Calu3 (cell line): ENCODE measurements around the gene ZFP92. TPM values are rescaled to one million over a fixed set of nuclear protein-coding genes. Genes with fewer than 3 reads are reported as not detected.

ENCODE experiments used
- BruUV-seq: library from RNA; stranded (reverse); fragments of 400-500 nt; replicated peaks from 2 replicates; lab custom pipeline; 2021; lab: Mats Ljungman, UMichigan
- CTCF ChIA-PET: fragments of 300-600 bp; sonication (Branson Sonifier 250); formaldehyde crosslinking; loops from one replicate; lab custom pipeline; 2022; ENCODE audit warnings: antibody characterized with exemption; lab: Charles Lee
- DNase-seq: peaks from one replicate; pipeline ENCODE4 v3.0.0; 2022
- H3K27ac Mint-ChIP-seq: one replicate; pipeline ENCODE4 v1.8.0; 2022; ENCODE audit warnings: mixed read lengths; ENCODE audit not compliant: unreplicated experiment
- H3K27me3 Mint-ChIP-seq: one replicate; pipeline ENCODE4 v1.8.0; 2022; ENCODE audit warnings: mixed read lengths; ENCODE audit not compliant: unreplicated experiment
- H3K36me3 Mint-ChIP-seq: one replicate; pipeline ENCODE4 v1.8.0; 2022; ENCODE audit warnings: mild to moderate bottlenecking, moderate library complexity, mixed read lengths; ENCODE audit not compliant: insufficient read depth, unreplicated experiment
- H3K4me1 Mint-ChIP-seq: one replicate; pipeline ENCODE4 v1.8.0; 2022; ENCODE audit warnings: mild to moderate bottlenecking, low read depth, mixed read lengths; ENCODE audit not compliant: unreplicated experiment
- H3K4me3 Mint-ChIP-seq: one replicate; pipeline ENCODE4 v1.8.0; 2022; ENCODE audit warnings: mild to moderate bottlenecking, low read depth, moderate library complexity, mixed read lengths; ENCODE audit not compliant: unreplicated experiment
- H3K9me3 Mint-ChIP-seq: one replicate; pipeline ENCODE4 v1.8.0; 2022; ENCODE audit warnings: low read depth, mixed read lengths; ENCODE audit not compliant: unreplicated experiment
- CTCF ChIP-seq: fragments of 200-600 bp; IDR thresholded peaks from one replicate; pipeline ENCODE4 v1.8.0; 2022; ENCODE audit warnings: antibody characterized with exemption; ENCODE audit not compliant: unreplicated experiment
- intact Hi-C: fragments of 100-400 bp; cut with micrococcal nuclease; formaldehyde crosslinking; loops from one replicate; pipeline ENCODE4 v1.10.0; 2022; ENCODE audit not compliant: unreplicated experiment
- total RNA-seq: library from RNA; stranded (reverse); gene quantifications from 2 replicates; pipeline ENCODE4 v1.2.3, GENCODE V29; 2022

Gene ZFP92
- total RNA-seq, 1 experiment from 2014 or later = 0.19 TPM

- BruUV-seq = no TSS peak
- intact Hi-C loops = no loop called here
- no peaks in the 10 kb centered on the region for H3K36me3 Mint-ChIP-seq
- H3K4me1 Mint-ChIP-seq = no peaks in the 10 kb centered on the region
- TF ChIP-seq CTCF = no peak
- CTCF ChIA-PET = no interaction called here
- no peak overlapping the region for H3K4me3 Mint-ChIP-seq
- H3K9me3 Mint-ChIP-seq = peaks cover 3% of the 10 kb centered on the region
- peaks cover 85% of the 10 kb centered on the region for H3K27me3 Mint-ChIP-seq
- DNase-seq = no peak
- no peak overlapping the region for H3K27ac Mint-ChIP-seq
Observed at GRCh38 chrX:153433161-153433680, 21.9 kb downstream of the ZFP92 start.

DNA sequence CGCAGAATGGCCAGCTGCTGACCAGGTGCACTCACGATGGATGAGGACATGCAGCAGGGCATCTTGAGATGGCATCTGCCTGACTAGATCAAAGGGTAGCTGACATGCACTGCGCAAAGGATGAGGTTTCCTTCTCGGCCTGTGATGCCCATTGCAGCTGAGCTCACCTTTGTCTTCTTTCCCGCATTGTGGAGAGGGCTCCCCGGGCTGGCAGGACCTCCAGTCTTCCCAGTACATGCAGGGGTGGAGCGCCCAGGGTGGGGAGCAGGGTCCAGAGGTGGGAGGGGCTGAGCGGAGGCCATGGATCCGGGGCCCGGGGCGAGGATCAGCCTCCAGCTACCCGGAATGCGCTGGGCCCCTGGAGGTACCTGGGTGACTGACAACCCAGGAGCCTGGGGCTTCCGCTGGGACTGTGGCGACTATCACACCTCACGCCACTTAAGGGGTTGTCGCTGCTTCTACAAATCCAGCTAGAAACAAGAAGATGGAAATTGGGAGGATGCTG lies 22.6 kb downstream of the ZFP92 start:
- no TSS peak for BruUV-seq
- CTCF ChIA-PET = no interaction called here
- Mint-ChIP-seq H3K27me3 (peaks cover 85% of the 10 kb centered on the region), H3K4me3 (no peak overlapping the region), H3K36me3 (no peaks in the 10 kb centered on the region), H3K4me1 (no peaks in the 10 kb centered on the region), H3K27ac (no peak overlapping the region), H3K9me3 (peaks cover 3% of the 10 kb centered on the region)
- no peak for TF ChIP-seq CTCF
- DNase-seq = no peak
- intact Hi-C loops = no loop called here

DNA sequence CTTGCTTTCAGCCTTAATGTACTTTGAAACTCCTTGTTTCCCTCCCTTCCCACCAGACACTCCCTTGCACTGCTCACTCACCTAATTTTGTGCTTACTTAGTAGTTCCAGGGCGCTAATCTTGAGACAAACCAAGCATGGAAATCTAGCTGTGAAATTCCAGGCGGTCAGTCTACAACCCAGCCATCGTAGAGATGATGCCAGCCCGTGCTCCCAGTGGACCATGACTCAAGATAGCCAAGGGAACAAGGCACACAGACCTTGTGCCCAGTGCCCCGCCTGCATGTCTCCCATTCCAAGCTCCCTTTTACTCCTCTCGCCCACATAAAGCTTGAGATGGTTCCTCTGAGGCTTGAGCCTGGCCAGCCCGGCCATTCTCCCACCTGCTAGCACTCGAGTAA lies 23.5 kb downstream of the ZFP92 start:
- peaks cover 86% of the 10 kb centered on the region for H3K27me3 Mint-ChIP-seq
- no peak overlapping the region for H3K4me3 Mint-ChIP-seq
- intact Hi-C loops = no loop called here
- H3K36me3 Mint-ChIP-seq = no peaks in the 10 kb centered on the region
- CTCF ChIA-PET = interaction anchor here (1.1 kb wide), 1 partner anchor 373 kb away, joined by 3 read pairs; no protein-coding TSS in a partner anchor
- BruUV-seq = no TSS peak
- no peak overlapping the region for H3K27ac Mint-ChIP-seq
- no peak for DNase-seq
- no peak for TF ChIP-seq CTCF
- no peaks in the 10 kb centered on the region for H3K4me1 Mint-ChIP-seq
- peaks cover 3% of the 10 kb centered on the region for H3K9me3 Mint-ChIP-seq

DNA sequence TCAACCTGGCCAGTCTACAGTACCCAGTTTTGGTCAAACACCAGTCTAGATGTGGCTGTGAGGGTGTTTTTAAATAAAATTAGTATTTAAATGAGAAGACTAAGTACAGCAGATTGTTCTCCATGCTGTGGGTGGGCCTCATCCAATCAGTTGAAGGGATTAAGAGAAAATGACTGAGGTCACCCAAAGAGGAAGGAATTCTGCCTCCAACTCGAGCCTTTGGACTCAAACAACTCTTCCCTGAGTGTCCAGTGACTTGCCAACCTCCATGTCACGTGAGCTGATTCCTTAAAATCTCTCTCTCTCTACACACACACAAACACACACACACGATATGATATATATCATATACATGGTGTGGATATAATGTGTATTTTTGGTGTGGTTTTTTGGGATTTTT lies 24.6 kb downstream of the ZFP92 start:
- DNase-seq = no peak
- BruUV-seq = no TSS peak
- no peaks in the 10 kb centered on the region for H3K4me1 Mint-ChIP-seq
- H3K27me3 Mint-ChIP-seq = peaks cover 83% of the 10 kb centered on the region
- peaks cover 3% of the 10 kb centered on the region for H3K9me3 Mint-ChIP-seq
- no peaks in the 10 kb centered on the region for H3K36me3 Mint-ChIP-seq
- H3K4me3 Mint-ChIP-seq = no peak overlapping the region
- CTCF ChIA-PET = interaction anchor here (1.1 kb wide), 1 partner anchor 374 kb away, joined by 3 read pairs; no protein-coding TSS in a partner anchor
- H3K27ac Mint-ChIP-seq = no peak overlapping the region
- intact Hi-C loops = no loop called here
- TF ChIP-seq CTCF = no peak
